Fibroblast of the conjunctiva (primary cell): ENCODE results near the gene PROM2.

ENCODE experiments used
- DNase-seq: peaks from one replicate; pipeline ENCODE4 v3.0.0-alpha.2; 2010; ENCODE audit warnings: low read depth

The PROM2 gene

DNA sequence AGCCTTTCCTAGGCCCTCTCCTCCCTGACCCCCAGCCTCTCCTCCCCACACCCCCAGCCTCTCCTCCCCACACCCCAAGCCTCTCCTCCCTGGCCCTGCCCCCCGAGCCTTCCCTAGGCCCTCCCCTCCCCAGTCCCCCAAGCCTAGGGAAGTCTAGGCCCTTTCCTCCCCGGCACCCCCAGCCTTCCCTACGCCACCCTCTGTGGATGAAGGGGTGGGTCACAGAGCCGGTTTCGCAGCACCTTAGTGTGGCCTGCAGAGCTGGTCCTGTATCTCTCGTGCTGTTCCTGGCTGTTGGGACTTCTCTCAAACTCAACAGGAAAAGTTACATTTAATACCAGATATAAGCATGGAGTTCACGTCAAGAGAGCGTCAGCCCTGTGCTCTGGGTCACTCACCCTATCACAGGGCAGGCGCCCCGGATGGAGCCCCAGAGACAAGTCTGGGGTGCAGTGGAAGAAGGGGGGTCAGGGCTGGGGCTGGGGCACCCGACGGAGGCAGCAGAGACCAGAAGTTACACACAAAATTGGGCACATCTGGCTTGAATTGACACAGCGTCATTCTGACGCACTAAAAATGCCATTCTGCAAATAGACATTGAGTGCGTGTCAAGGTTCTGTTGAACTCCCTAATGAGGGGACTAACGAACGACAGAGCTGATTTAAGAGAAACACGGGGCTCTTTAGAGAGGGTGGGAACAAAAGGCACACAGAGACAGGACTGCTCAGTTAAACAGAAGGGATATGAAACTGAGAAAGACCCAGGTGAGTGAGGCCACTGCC lies 46.9 kb downstream of the PROM2 start:
- DNase-seq = no peak

DNA sequence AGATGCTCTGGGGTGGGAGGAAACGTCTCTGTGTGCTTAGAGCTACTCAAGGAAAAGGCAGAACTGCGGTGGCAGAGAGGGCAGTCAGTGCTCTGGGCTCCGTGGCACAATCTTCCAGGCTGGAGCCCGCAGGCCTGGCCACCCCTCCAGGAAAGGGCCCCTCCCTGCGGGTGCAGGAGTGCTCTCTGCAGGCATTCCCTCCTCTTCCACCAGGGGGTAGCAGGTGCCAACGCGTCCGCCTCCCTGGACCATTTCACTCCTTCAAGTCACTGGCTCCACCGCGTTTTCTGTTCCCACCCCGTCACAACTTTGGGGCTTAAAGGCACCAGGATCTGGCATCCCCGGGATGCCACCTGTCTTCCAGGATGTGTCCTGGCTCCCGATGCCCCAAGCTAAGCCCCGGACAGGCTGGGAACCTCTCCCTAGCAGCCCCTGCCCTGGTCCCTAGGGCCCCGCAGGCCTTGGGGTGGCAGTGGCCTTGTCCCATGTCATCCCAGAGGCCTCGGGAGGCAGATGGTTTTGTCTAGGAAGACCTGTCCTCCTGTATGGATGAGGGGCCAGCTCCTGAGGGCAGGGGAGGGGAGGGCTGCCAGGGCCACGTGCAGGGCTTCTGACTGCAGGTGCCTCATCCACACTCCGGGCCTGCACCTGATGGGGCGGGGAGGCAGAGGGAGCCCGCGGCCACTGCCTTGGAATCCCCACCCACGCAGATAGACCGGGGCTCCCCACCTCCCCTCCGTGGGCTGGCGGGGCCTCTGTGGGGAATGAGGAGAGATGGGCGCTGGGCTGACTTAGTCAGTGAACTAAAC lies 49.3 kb downstream of the PROM2 start:
- no peak for DNase-seq

DNA sequence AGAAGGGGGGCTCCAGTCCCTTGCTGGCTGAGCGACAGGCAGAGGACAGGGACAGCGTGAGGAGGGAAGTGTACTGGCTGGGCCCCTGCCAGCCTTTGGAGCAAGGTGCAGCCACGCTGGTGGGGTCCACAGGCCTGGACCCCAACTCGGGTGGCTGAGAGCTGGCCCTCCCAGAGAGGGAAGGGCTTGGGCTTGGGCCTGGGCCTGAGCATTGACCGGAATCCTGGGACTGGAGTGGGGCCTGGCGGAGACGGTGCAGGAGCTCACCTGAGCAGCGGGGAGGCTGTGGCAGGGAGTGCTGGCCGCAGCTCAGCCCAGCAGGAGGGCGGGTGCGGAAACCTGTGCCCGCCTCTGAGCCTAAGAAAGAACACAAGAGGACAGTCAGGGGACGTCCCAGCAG lies 50.8 kb downstream of the PROM2 start:
- DNase-seq = no peak

DNA sequence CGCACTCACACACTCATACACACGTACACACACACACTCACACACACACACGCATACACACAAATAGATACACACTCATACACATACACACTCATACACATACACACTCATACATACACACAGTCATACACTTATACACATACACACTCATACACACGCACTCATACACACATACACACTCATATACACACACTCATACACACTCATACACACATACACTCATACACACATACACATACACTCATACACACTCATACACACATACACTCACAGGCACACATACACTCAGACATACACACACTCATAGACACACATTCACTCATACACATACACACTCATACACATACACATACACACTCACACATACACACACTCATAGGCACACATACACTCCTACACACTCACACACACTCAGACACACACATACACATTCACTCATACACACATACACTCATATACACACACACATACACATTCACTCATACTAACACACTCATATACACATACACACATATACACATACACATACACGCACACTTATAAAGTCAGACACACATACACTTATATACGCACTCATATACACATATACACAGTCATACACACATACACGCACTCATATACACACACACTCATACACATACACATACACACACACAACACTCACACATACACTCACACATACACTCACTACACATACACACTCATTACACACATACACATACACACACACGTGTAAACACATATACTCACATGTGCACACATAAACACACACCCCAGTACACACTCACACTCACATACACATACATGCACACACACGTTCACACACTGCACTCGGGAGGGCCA lies 51.6 kb downstream of the PROM2 start:
- DNase-seq = no peak

DNA sequence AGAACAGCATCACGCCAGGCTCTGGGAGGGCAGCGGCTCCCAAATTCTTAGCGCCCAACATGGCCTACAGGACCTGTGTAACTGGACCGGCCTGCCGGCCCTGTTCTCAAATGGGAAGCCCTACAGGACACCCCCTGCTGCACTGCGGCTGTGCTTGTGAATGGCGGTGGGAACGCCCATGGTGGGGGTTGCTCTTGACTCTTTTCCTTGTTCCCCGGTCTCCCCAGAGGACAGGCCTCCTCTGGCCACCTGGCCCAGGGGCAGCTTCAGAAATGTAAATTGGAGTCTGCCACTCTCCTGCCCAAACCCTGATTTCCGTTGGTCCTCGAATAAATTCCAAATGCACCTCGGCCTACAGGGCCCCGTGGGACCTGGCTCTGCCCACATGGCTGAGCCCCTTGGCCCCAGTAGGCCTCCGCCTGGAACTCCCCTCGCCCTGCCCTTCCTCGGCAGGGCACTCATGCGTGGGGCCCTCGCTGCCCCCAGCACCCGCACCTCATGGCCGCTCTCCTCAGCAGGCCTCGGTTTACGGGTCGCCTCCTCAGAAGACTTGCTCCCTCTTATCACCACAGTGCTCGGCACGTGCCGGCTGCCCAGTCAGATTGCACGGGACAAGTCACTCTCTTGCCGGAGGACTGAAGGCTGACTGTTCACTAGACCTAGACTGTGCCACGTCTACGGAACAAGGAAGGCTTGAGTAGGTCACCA lies 52.3 kb downstream of the PROM2 start:
- no peak for DNase-seq

DNA sequence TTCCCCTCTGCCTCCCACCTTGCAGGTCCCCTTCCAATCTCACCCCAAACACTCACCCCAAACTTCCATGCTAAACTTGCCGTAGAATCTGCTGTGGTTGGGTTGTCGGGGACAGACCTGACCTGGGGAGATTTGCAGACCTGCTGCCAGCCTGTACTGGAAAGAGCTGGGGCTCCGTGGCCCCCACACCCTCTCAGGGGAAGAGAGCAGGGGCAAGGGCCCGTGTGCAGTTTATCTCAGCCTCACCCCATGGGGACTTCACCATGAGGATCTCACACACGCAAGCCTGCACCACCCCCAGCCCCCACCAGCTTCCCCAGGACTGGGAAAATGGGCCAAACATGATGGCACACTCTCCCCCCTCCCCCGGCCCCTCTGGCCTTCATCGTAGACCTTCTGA lies 53.6 kb downstream of the PROM2 start:
- DNase-seq = no peak

DNA sequence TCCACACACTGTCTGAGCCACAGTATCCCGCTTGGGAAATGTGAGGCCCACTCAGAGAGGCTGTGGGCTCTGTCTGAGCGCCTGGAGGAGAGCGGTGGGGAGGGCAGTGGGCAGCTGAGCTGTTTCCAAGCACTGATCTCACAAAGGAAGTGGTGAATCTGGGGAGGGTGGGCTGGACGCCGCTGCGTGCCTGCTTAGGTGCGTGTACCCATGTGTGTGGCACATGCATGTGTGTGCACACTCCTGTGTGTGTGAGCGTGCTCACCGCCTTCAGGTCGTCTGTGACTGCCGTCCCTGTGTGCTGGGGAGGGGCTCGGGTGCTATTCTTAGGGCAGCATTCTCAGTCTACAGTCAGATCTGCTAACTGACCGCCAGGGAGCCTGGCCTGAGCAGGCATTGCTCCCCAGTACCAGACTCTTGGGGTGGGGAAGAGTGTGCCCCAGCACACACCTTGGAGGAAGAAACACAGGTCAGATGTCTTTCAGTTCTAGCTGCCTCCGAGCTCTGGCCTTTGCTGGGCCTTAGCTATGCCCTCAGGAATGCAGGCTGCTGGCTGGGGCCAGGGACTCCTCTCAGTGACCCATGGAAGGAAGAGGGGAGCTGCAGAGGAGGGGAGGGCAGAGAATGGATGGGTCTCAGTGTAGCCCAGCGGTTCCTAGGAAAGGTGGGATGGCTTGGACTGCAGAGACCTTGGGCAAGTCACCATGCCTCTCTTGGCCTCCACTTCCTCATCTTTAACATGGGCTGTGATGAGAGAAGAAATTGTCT lies 54.3 kb downstream of the PROM2 start:
- no peak for DNase-seq

DNA sequence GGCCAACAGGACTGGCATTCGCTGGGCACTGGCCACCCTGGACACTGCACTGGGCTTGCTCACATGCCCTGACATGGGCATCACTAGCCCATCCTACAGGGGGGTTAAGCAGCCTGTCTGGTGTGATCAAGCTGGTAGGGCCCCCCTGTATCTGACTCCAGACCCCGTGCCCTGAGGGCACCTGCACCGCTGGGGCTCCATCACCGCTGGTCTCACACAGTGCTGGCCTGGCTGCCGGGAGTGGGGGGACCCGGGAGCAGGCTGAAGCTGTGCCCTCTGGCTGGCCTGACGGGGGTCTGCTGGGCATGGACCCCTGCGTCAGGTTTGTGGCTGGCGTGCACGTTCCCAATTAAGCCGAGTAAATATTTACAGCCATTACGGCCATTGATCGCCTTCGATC lies 55.2 kb downstream of the PROM2 start:
- no peak for DNase-seq

DNA sequence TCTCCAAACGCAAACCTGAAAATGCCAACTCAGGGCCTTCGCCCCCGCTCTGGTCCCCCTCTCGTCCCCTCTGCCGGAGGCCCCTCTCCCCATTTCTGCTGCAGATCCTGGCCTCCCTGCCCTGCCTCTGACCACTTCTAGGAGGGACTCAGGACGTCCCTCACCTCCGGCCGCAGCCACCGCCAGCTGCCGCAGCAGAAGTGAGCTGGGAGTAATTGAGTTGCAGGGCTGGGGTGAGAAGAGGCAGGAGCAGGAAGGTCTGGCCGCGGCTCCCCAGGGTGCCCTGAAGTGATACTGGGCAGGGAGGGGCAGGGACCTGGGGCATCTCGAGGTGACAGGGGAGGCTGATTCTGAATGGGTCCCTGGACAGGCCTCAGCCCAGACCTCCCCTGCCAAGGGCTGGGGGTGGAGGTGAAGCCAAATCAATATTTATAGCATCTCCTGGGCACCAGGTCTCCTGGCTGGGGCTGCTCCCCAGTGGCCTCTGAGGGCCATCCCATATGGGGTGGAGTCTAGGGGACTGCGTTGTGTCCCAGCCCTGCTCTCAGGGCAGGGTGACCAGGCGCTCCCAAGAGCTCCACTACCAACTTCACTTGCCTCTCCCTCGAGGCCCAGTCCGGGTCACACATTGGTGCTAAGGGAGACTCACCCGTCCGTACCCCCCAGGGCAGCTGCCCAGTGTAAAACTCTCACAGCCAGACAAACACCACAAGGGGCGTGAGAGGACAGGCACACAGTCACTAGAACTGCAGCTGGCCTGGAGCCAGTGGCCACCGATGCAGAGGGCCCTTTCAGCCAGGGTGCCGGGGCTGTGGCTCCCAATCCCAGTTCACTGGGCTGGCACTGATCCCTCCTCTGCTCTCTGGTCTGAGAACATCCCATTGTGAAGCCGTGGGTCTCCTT lies 55.9 kb downstream of the PROM2 start:
- no peak for DNase-seq

DNA sequence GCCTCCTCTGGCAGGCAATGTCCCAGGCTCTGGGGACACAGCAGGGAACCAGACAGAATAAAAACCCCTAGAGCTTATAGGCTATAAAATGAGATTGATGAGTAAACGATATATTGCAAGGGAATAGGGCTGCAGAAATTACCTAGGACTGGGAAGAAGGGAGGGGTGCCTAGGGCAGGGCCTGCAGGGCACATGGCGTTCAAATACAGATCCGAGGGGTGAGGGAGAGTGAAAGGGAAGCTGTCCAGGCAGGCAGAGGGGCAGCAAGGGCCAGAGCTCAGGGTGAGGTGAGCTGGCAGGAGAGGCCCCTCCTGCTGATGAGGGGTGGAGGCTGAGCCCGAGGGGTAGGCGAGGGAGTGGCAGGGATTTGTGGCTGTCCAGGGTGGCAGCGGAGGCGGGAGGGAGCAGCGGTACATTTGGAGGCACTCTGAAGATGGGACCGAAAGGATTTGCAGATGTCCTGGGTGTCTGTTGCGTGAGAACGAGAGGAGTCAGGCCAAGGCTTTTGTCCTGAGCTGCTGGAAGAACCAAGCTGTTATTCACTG lies 56.6 kb downstream of the PROM2 start:
- no peak for DNase-seq

DNA sequence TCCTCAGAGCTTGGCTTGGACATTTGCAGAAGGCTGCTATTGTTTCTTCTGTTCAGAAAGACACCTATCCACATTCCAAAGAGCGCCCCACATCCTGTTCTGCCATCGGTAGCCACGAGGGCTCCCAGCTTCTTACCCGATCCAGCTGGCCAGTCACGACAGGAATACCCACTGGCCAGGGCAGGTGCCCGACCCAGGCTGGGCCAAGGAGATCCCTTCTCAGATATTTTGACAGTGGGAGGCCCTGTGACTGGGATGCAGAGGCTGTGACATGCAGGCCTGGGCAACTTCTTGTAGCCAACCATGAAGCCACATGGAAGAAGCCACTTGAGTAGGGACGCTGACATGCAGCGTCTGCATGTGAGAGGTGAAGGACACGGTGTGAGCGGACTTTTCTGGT lies 57.4 kb downstream of the PROM2 start:
- DNase-seq = no peak

DNA sequence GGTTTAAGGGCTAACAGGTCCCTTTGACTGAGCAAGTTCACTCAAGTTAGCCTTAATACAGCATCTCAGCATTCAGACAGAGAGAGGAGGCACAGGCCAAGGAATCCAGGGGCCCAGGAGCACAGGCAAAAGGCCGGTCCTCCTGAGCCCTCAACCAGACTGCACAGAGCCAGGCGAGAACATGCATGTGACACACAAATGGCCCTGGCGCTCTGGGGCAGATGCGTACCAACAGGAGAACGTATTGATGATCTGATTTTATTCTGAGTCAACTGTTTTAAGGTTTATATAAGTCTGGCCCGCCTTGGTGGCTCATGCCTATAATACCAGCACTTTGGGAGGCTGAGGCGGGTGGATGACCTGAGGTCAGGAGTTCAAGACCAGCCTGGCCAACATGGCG lies 57.8 kb downstream of the PROM2 start:
- DNase-seq = no peak

DNA sequence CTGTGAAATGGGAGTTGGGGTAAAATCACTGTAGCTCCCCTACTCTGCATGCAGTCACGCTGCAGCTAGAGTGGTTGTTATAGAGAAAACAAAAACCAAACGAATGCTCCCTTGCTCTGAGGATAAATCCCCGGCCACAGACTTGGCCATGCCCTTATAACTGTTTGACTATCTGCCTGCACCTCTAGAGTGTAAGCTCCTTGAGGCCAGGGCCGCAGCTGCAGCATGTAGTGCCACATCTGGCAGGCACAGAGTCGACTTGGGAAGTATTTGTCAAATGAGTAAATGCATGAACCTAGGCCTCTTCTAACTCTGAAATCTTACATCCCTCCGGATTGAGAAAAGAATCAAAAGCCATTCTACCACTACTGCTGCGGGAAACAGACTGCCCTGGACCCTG lies 58.8 kb downstream of the PROM2 start:
- no peak for DNase-seq

DNA sequence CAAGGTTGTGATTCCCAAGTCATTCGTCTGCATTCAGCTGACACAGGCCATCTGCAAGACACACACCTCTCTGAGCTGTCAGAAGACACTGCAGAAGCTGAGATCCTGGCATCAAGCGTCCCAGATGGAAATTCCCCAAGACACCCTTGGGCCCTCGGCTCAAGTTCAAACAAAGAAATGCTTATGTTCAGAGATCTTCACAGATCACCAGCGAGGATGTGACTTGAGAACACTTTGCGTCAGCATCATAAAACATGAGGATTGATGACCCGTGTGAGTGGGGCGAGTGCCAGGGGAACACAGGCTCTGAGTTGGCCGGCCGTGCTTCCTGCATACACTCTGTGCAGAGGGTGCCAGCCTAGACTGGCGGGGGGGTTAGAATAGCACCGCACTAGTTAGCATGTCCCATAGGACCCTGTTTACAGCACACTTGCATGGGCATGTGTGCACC lies 59.7 kb downstream of the PROM2 start:
- DNase-seq = peak; percentile 89

DNA sequence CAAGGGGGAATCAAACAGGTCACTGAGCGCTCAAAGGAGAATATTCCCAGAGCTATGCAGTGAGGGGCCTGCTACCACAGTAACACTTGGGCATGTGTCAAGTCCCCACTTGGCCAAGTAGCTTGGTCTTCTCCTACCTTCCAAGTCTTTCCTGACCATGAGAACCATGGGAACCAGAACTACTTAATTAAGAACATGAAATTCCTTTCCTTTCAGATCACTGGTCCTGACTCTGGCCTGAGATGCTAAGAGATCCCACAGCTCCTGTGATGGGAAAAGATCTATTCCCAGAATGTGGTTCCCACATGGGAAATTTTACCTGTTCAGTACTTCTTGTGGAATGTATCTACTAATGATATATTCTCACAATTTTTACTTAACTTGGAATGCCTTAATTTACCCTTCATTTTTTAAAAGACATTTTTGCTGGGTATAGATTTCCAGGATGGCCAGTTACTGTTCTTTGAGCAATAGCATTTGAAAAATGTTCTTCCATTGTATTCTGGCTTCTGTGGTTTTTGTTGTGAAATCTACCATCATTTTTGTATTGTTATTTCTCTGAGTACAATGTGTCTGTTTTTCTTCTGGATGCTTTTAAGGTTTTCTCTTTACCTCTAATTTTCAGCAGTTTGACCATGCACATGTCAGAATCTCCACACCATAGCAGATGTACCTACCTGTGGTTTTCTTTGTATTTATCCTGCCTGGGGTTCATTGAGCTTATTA lies 60.8 kb downstream of the PROM2 start:
- DNase-seq = no peak

DNA sequence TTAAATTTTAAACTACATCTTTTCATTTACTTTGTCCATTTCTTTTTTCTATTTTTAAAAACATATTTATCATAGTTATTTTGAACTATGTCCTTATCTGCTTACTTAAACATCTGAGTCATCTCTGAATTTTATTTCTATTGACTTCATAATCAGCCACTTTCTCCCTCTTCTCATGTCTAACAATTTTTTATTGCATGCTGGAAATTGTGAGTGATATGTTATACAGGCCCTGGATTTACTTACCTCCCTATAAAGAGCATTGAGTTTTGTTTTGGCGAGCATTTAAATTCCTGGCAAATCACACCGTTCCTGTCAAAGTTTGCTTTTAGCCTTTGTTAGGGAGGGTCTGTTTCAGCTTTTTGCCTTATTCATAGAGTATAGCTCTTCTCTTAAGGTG lies 62.2 kb downstream of the PROM2 start:
- no peak for DNase-seq

DNA sequence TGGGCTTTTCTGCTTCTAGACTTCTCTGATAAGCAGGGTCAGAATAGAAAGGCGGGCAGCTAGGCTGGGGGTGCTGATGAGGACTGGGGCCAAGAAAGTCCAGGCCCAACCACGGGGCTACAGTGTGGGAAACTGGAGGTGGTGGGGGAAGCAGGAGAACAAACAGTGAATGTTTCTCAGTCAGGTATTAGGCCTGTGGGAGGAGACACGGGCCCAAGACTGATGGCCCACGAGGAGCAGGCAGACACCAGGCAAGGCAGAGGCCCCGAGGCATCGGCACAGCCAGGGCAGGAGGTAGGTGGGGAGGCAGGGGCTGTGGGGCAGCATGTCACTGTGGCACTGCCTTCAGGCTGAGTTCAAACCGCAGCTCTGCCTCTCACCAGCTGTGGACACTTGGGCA lies 63.6 kb downstream of the PROM2 start:
- no peak for DNase-seq
